Measurements from ENCODE around the gene CEP57L1. TPM values are rescaled to one million over a fixed set of nuclear protein-coding genes. Genes with fewer than 3 reads are reported as not detected.

Gene CEP57L1
- total and polyA plus RNA-seq, 11 donors, result 5.9 to 13.8 (median 9.5) TPM

GRCh38 chr6:109079981-109080380 is 15.3 kb upstream of the CEP57L1 start:
- ATAC-seq, result peak; percentile 89 to 91 (median 90)
- WGBS, 4 donors, result 12 to 22% (median 14%) methylated on average over 4 of the region's 4 CpGs
- Histone ChIP-seq H3K4me1 (peaks cover 6 to 81% (median 41%) of the 10 kb centered on the region in 12 donors), H3K9me3 (no peaks in the 10 kb centered on the region), H3K27me3 (no peaks in the 10 kb centered on the region), H3K36me3 (peaks cover 0 to 10% (median 0%) of the 10 kb centered on the region in 9 donors), H3K4me3 (peak overlapping the region in 5 of 12 donors; percentile 5 to 19 (median 8)), H3K27ac (peak overlapping the region; percentile 41 to 88 (median 82))
- DNase-seq, result peak in 4 of 5 donors; percentile 70 to 80 (median 74)
- peak in 1 of 2 donors; percentile 23 for TF ChIP-seq POLR2A (IDR thresholded peaks at IDR 0.05)
- TF ChIP-seq CTCF (IDR thresholded peaks at IDR 0.05), result no peak
- intact Hi-C loops (cut with DNase I), result loop anchor here in 8 of 10 donors (5.0 to 10.0 kb wide), 6 partner anchors 135 to 538 kb away; partner anchors contain the start of gene ARMC2 (in 2 of the 8)

- 44 to 71% (median 60%) methylated on average over 1 of the region's 1 CpG for WGBS, 4 donors
- TF ChIP-seq CTCF (IDR thresholded peaks at IDR 0.05), result no peak
- DNase-seq (no peak), ATAC-seq (no peak)
- no peaks in the 10 kb centered on the region for H3K27me3 ChIP-seq
- H3K36me3 ChIP-seq, result peaks cover 0 to 16% (median 4%) of the 10 kb centered on the region in 9 donors
- peaks cover 6 to 84% (median 41%) of the 10 kb centered on the region in 12 donors for H3K4me1 ChIP-seq
- intact Hi-C loops (cut with DNase I), result loop anchor here in 1 of 10 donors (5.0 kb wide), 1 partner anchor 524 kb away; no protein-coding TSS in a partner anchor
- no peak overlapping the region for H3K4me3 ChIP-seq
- peak overlapping the region; percentile 20 to 88 (median 80) for H3K27ac ChIP-seq
- no peaks in the 10 kb centered on the region for H3K9me3 ChIP-seq
Measured at GRCh38 chr6:109081026-109081425, 14.3 kb upstream of the CEP57L1 start.

- Histone ChIP-seq H3K27ac (peak overlapping the region; percentile 20 to 88 (median 78)), H3K4me1 (peaks cover 2 to 80% (median 38%) of the 10 kb centered on the region in 12 donors), H3K36me3 (peaks cover 0 to 17% (median 7%) of the 10 kb centered on the region in 9 donors), H3K9me3 (no peaks in the 10 kb centered on the region), H3K4me3 (no peak overlapping the region), H3K27me3 (no peaks in the 10 kb centered on the region)
- intact Hi-C loops (cut with DNase I), result loop anchor here in 1 of 10 donors (5.0 kb wide), 1 partner anchor 524 kb away; no protein-coding TSS in a partner anchor
- no peak for TF ChIP-seq POLR2A (IDR thresholded peaks at IDR 0.05)
- TF ChIP-seq CTCF (IDR thresholded peaks at IDR 0.05), result no peak
- no peak for DNase-seq
- WGBS, 4 donors, result 56 to 65% (median 61%) methylated on average over 4 of the region's 4 CpGs
- ATAC-seq, result no peak
Measured at GRCh38 chr6:109081516-109082187, 13.7 kb upstream of the CEP57L1 start.

GRCh38 chr6:109082188-109082577 is 13.1 kb upstream of the CEP57L1 start:
- peaks cover 0 to 17% (median 7%) of the 10 kb centered on the region in 9 donors for H3K36me3 ChIP-seq
- H3K27ac ChIP-seq, result peak overlapping the region in 11 of 12 donors; percentile 50 to 88 (median 81)
- no peaks in the 10 kb centered on the region for H3K27me3 ChIP-seq
- no peak overlapping the region for H3K4me3 ChIP-seq
- no peaks in the 10 kb centered on the region for H3K9me3 ChIP-seq
- DNase-seq, result no peak
- 67 to 81% (median 71%) methylated on average over 1 of the region's 1 CpG for WGBS, 4 donors
- peak in 1 of 12 donors; percentile 18 for TF ChIP-seq CTCF (IDR thresholded peaks at IDR 0.05)
- TF ChIP-seq POLR2A (IDR thresholded peaks at IDR 0.05), result no peak
- peak in 3 of 4 donors; percentile 5 to 60 (median 44) for ATAC-seq
- intact Hi-C loops (cut with DNase I), result loop anchor here in 1 of 10 donors (5.0 kb wide), 1 partner anchor 525 kb away; no protein-coding TSS in a partner anchor
- peaks cover 0 to 79% (median 40%) of the 10 kb centered on the region in 12 donors for H3K4me1 ChIP-seq
